Endothelial cell of umbilical vein (primary cell): Measurements from ENCODE around the gene TMF1. TPM values are rescaled to one million over a fixed set of nuclear protein-coding genes. Genes with fewer than 3 reads are reported as not detected.
A peak's percentile ranks its signal among the peaks of the same experiment; 100 is the strongest.

Experiments
- BruUV-seq: library from RNA; stranded (reverse); fragments of 400-500 nt; replicated peaks from 2 replicates; lab custom pipeline; 2021; lab: Mats Ljungman, UMichigan
- CTCF ChIA-PET: fragments of 300-600, 350-600 bp; sonication (Branson Sonifier 250); formaldehyde crosslinking; loops from one replicate; lab custom pipeline; 2021; ENCODE audit warnings: antibody characterized with exemption, inconsistent platforms; lab: Charles Lee
- POLR2A ChIA-PET: fragments of 300-600, 350-600 bp; sonication (Branson Sonifier 250); formaldehyde crosslinking; loops from one replicate; lab custom pipeline; 2021; ENCODE audit warnings: antibody characterized with exemption, inconsistent platforms; lab: Charles Lee
- DNase-seq: peaks from one replicate; pipeline ENCODE4 v3.0.0-alpha.2; 2011; ENCODE audit warnings: low read depth, low spot score
- FAIRE-seq: peaks from 2 replicates; lab custom pipeline; 2011; peaks lifted over from hg19 to GRCh38; lab: Jason Lieb, UNC
- H2AFZ ChIP-seq: 2 replicates; pipeline ENCODE4 v1.6.0; 2012; ENCODE audit warnings: low read depth, low read length, control low read depth, inconsistent platforms
- H3K27ac ChIP-seq: 2 replicates; pipeline ENCODE4 v1.5.1; 2011; ENCODE audit warnings: low read depth, mild to moderate bottlenecking, control low read depth, low read length, moderate library complexity; ENCODE audit not compliant: insufficient read depth
- H3K27me3 ChIP-seq, 2 experiments: 2 replicates each; pipeline versions ENCODE4 v1.6.0 to v1.6.1; 2011; ENCODE audit warnings: low read length in 2 of 2, mixed read lengths in 1 of 2; ENCODE audit not compliant: control insufficient read depth in 2 of 2, insufficient read depth in 2 of 2
- H3K36me3 ChIP-seq, 2 experiments: 2 replicates in 1 of 2; 3 replicates in 1 of 2; pipeline ENCODE4 v1.5.1; 2011; ENCODE audit warnings: low read length in 2 of 2, mild to moderate bottlenecking in 1 of 2, moderate library complexity in 1 of 2; ENCODE audit not compliant: control insufficient read depth in 2 of 2, insufficient read depth in 2 of 2; ENCODE audit errors: extremely low read depth in 1 of 2
- H3K4me1 ChIP-seq: 3 replicates; pipeline ENCODE4 v1.5.1; 2011; ENCODE audit warnings: mild to moderate bottlenecking, low read length; ENCODE audit not compliant: control insufficient read depth, insufficient read depth; ENCODE audit errors: extremely low read depth
- H3K4me2 ChIP-seq: 2 replicates; pipeline ENCODE4 v1.6.1; 2011; ENCODE audit warnings: low read length, control low read depth, mixed read lengths; ENCODE audit not compliant: insufficient read depth
- H3K4me3 ChIP-seq, 3 experiments: fragments of 200-600 bp in 1 of 3; sonication (generic), shearing (Covaris generic) in 1 of 3; replicated peaks in 1 of 3; 2 replicates each; pipeline ENCODE4 v1.5.1; 2011 to 2016; ENCODE audit warnings: control low read depth in 3 of 3, low read length in 3 of 3, mild to moderate bottlenecking in 2 of 3, inconsistent platforms in 1 of 3, low read depth in 1 of 3, moderate library complexity in 1 of 3; ENCODE audit not compliant: insufficient read depth in 1 of 3
- H3K79me2 ChIP-seq: 2 replicates; pipeline ENCODE4 v1.6.0; 2012; ENCODE audit warnings: low read length, inconsistent platforms; ENCODE audit not compliant: control insufficient read depth, insufficient read depth
- H3K9ac ChIP-seq: replicated peaks from 2 replicates; pipeline ENCODE3; 2011; ENCODE audit warnings: low read length, control low read depth; ENCODE audit not compliant: insufficient read depth; ENCODE audit errors: extremely low read depth
- H3K9me1 ChIP-seq: replicated peaks from 3 replicates; pipeline ENCODE4 v1.6.0; 2011; ENCODE audit warnings: mild to moderate bottlenecking, low read length; ENCODE audit not compliant: control insufficient read depth, insufficient read depth; ENCODE audit errors: extremely low read depth
- H3K9me3 ChIP-seq: replicated peaks from 2 replicates; pipeline ENCODE4 v1.5.1; 2012; ENCODE audit warnings: low read length, inconsistent platforms; ENCODE audit not compliant: control insufficient read depth, insufficient read depth
- H4K20me1 ChIP-seq: replicated peaks from 2 replicates; pipeline ENCODE3; 2011; ENCODE audit warnings: mild to moderate bottlenecking, low read length; ENCODE audit not compliant: control insufficient read depth, insufficient read depth; ENCODE audit errors: extremely low read depth
- EZH2 ChIP-seq: IDR thresholded peaks from 2 replicates; pipeline ENCODE4 v1.6.1; 2012; ENCODE audit warnings: borderline replicate concordance, low read depth, mild to moderate bottlenecking, moderate library complexity, low read length, inconsistent platforms; ENCODE audit not compliant: severe bottlenecking
- FOS ChIP-seq: IDR thresholded peaks from 2 replicates; pipeline ENCODE4 v1.6.1; 2011; ENCODE audit warnings: mild to moderate bottlenecking, low read length, moderate library complexity, borderline replicate concordance; ENCODE audit not compliant: insufficient read depth
- GATA2 ChIP-seq: IDR thresholded peaks from 2 replicates; pipeline ENCODE4 v1.7.0; 2011; ENCODE audit warnings: low read depth, mild to moderate bottlenecking, moderate library complexity, mixed read lengths, low read length; ENCODE audit not compliant: insufficient read length, insufficient read depth
- JUN ChIP-seq: IDR thresholded peaks from 2 replicates; pipeline ENCODE4 v1.6.1; 2011; ENCODE audit warnings: borderline replicate concordance, low read depth; ENCODE audit not compliant: insufficient read length, insufficient read depth
- MYC ChIP-seq: IDR thresholded peaks from one replicate; pipeline ENCODE4 v1.6.1; 2011; ENCODE audit warnings: mild to moderate bottlenecking, low read depth, low read length
- POLR2A ChIP-seq: IDR thresholded peaks from 2 replicates; pipeline ENCODE4 v1.6.1; 2012; ENCODE audit warnings: low read depth, mild to moderate bottlenecking, control low read depth, low read length
- POLR2AphosphoS5 ChIP-seq: IDR thresholded peaks from 2 replicates; pipeline ENCODE4 v1.6.1; 2012; ENCODE audit warnings: low read depth, mild to moderate bottlenecking, control low read depth, low read length, moderate library complexity; ENCODE audit not compliant: insufficient read depth
- dilution Hi-C: fragments of 300-500 bp; cut with MboI; formaldehyde crosslinking; loops from one replicate; pipeline ENCODE4 v1.15.0; 2019; ENCODE audit warnings: low sequenced_read_pairs; ENCODE audit not compliant: extremely low pct_ligation_motif_present
- intact Hi-C: fragments of 100-400 bp; cut with micrococcal nuclease; formaldehyde crosslinking; loops from one replicate; pipeline ENCODE4 v1.10.0; 2022
- polyA plus RNA-seq, 4 experiments: library from polyadenylated mRNA; depleted of rRNA in 3 of 4; stranded (reverse) in 3 of 4; unstranded in 1 of 4; fragments of >200 nt; gene quantifications; 2 replicates each; pipeline versions ENCODE4 v1.2.1 to v1.2.3, GENCODE V29; 2011 to 2012; ENCODE audit warnings: missing spikeins in 1 of 4
- total RNA-seq: library from RNA; stranded (reverse); gene quantifications from 2 replicates; pipeline ENCODE4 v1.2.3, GENCODE V29; 2021
- TF ChIP-seq, protein P1 (sequence below): IDR thresholded peaks from 2 replicates; pipeline ENCODE4 v1.6.1; 2011; ENCODE audit not compliant: insufficient read depth, insufficient read length

Gene TMF1
- total and polyA plus RNA-seq, 2 donors (not counting 3 experiments of a cell fraction or from before 2014, with no cell fraction given), result 3.7 to 32.7 TPM

DNA sequence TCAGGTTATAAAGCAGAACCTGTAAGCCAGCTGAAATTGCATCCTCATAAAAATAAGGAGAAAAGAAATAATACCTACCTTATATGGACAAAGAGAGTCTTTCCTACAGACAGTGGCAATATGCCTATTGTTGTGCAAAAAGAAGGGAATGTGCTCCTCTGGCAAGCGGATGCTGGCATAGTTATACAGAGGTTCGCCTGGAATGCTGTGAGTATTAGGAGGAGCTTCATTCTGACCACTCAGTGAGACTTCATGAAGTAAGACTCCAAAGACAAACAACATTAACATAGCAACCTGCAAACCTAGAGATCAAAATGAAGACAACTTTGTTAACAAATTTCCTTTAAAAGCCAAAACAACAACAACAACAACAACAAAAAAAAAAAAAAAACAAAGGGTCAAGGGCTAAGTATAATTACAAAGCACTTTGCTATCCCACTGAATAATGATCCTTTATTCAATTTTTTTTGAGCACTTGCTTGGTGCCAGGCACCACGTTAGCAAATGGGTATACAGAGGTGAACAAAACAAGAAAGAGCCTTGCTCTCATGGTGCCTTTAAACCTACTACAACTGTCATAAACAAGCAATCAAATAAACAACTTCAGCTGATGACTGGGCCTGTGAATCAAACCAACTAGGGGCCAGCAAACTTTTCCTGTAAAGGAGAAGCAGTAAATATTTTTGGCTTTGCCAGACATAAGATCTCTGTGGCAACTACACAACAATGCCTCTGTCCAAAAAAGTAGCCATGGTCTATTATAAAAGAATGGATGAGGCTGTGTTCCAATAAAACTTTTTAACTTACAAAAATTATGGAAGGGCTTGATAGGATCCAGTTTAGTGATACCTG, 42.3 kb downstream of the TMF1 start:
- dilution Hi-C loops (no loop called here), intact Hi-C loops (no loop called here)
- H2AFZ ChIP-seq, result no peak overlapping the region
- peak overlapping the region; percentile 69 for H3K9ac ChIP-seq
- peak overlapping the region; percentile 85 for H3K27ac ChIP-seq
- ChIA-PET CTCF (interaction anchor here (0.5 to 1.0 kb wide), 2 partner anchors 11 to 48 kb away, joined by 3 to 6 read pairs; no protein-coding TSS in a partner anchor), POLR2A (interaction anchor here (1.2 kb wide), 1 partner anchor 23 kb away, joined by 5 read pairs; no protein-coding TSS in a partner anchor)
- H3K4me2 ChIP-seq, result peak overlapping the region; percentile 32
- no peaks in the 10 kb centered on the region for H4K20me1 ChIP-seq
- BruUV-seq, result no TSS peak
- TF ChIP-seq GATA2 (no peak), FOS (no peak), EZH2 (no peak), JUN (no peak), POLR2A (no peak), MYC (no peak), POLR2AphosphoS5 (no peak)
- TF ChIP-seq, protein P1, sequence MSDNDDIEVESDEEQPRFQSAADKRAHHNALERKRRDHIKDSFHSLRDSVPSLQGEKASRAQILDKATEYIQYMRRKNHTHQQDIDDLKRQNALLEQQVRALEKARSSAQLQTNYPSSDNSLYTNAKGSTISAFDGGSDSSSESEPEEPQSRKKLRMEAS, result no peak
- H3K4me1 ChIP-seq, result peaks cover 48% of the 10 kb centered on the region
- peak; percentile 84 for FAIRE-seq
- H3K9me1 ChIP-seq, result no peaks in the 10 kb centered on the region
- no peaks in the 10 kb centered on the region for H3K27me3 ChIP-seq
- peaks cover 11 to 16% of the 10 kb centered on the region in 2 experiments for H3K36me3 ChIP-seq
- peaks cover 10% of the 10 kb centered on the region for H3K79me2 ChIP-seq
- H3K9me3 ChIP-seq, result no peaks in the 10 kb centered on the region
- peak; percentile 74 for DNase-seq
- no peak overlapping the region for H3K4me3 ChIP-seq
